HPDE6-E6E7 (cell line): ENCODE measurements around the gene LRPAP1.
A peak's percentile ranks its signal among the peaks of the same experiment; 100 is the strongest.

Source experiments
- DNase-seq: peaks from one replicate; pipeline ENCODE4 v3.0.0; 2011; ENCODE audit warnings: missing footprints; ENCODE audit errors: extremely low spot score

The LRPAP1 gene

DNA sequence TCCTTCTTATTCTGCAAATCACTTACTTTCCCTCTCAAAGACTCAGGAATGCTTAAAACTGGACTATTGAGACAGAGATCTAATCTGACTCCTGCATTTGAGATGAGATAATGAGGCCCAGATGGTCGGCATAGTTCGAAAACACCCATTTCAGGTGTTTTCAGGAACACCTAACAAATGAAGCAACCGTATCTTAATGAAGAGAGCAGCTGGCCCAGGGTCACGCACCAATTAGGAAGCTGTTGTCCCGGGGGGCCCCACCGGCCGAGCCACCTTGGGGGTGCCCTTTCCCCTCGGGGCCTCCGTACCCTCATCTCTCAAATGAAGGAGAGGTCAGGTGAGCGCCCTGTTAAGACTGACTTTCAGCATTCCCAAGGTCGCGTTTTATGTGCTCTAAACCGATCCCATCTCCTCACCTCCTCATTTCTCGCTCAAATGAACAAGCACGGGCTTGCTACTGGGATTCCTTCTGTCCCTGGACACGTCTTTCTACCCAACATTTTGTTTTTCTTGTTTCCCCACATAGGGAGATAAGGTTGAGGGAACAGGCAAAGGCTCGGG is 824 bp downstream of the LRPAP1 start:
- DNase-seq = peak; percentile 44

DNA sequence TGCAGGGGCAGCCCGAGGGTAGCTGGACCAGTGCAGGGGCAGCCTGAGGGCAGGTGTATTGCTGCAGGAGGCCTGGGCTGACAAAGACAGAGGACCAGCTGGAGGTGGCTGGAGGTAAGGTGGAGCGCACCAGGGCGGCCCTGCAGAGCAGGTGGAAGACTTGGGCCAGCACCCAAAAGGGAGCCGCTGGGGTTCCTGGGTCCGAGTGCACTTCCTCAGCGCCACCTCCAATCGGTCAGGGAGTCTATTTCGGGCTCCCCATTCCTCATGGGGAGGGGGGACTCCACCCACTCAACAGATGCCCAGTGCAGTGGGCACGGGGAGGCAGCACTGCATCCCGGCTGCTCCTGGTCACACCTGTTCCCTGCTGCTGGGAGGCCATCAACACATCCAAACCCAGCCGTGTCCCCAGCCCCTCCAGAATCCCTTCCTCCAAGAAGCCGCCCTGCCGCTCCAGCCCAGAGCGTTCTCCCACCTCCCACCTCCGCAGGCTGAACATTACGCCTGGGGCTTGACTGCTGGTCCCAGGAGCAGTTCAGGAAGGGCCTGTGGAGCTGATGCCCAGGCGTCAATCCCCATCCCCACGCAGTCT is 1.5 kb downstream of the LRPAP1 start:
- no peak for DNase-seq

DNA sequence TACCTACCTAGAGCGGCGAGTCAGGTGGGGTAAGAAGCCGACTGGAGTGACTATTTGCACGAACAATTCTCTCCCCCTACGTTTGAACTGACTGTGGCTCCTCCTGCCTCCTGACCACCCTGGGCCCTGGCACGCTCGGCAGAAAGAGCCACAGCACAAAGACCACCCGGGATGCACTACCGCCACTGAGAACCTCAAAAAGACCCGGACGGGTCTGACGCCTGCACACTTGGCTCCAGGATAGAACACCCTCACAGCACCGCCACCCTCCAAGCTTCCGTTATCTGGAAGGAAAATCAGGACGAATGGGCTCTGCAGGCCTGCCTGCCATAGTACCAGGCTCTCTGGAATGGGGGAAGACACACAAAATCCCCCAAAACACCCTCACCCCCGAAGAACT is 2.2 kb downstream of the LRPAP1 start:
- DNase-seq = no peak

DNA sequence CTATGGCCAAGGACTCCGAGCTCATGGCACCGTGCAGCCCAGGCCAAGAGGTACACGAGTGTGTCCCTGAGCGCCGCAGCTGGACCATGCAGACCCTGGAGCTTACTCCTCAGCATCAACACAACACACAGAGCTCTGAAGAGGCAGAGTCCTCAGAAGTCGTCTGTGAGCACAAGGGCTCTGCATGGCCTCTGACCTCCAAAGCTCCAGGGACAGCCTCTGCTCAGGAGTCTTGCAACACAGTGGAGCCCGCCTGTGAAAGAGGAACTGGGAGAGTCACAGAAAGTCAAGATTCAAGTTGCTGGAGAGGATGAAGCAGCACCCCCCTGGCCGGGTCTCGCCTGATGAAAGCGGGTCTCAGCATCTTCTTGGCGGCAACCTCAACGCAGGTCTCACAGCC is 2.9 kb downstream of the LRPAP1 start:
- DNase-seq = no peak

DNA sequence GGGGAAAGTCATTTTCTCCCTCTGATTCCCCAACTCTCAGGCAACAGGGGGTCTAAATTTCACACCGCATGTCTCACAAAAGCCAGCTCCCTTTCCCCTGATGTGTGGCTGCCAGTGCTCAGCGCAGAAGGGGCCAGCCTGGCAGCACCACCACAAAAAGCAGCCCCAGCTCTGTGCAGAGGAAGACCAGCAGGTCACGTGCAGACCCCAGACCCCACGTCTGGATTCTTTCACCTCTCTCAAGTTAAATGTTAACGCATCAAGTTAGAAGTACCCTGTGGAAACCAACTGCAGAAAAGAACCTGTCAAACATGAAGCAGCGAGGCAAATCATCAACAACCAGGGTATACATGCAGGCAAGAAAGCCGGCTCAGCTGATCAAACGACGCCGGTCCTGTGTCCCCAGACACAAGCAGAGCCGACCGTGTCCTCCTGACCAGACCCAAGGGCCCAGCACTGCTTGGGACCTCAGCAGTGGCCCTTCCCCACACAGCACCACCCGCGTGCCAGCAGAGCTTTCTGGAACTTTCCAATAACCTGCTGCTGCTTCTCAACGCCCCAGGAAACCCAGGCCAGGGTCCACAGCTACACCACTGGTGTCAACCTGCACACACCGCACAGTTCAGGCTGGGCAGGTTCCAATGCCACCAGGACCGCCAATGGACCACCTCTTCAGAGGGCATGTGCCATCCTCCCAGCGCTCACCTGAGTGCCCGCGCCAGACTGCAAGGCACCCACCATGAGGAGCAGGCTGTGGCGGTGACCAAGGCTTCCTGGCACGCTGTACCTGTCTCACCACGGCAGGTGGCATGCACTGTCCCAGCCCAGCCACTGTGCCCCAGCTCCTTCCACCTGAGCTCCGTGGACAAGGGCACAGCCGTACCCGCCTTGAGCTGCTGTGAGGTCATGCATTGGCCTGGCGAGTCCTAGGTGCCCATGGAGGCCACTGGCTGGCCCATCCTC is 4.0 kb downstream of the LRPAP1 start:
- DNase-seq = no peak

DNA sequence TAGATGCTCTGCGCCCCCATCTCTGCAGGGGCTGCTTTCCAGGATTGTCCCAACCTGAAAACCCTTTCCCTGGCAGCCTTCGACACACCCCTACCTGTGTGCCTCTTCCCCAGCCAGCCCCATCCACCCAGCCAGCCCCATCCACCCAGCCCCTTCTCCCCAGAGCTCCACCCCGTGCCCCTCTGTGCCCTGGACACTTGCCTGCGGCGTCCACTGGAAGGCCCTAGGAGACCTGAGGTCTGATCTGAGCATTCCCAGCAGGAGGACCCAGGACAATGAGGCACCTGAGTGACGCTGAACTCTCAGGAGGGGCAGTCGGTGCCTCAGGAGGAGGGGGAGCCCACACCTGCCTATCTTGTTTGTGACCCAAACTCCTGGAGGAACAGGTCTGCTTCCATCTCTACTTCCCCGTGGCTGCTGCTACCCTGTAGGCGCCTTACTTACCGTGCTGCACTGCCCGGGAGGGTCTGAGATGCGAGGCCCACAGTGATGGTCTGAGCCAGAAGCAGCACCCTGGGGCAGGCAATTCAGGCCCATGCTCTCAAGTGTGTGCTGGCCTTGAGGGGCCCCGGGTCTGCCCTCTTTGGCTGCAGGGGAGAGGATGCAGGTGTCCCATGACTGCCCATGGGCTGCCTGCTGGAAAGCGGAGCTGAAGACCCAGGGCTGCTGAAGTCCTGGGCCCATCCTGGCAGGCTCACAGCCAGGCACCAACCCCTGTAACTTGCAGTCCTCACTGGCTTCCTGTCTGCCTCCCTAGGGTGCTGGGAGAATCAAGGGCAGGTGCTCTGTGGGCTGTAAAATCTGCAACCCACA is 4.9 kb downstream of the LRPAP1 start:
- no peak for DNase-seq

DNA sequence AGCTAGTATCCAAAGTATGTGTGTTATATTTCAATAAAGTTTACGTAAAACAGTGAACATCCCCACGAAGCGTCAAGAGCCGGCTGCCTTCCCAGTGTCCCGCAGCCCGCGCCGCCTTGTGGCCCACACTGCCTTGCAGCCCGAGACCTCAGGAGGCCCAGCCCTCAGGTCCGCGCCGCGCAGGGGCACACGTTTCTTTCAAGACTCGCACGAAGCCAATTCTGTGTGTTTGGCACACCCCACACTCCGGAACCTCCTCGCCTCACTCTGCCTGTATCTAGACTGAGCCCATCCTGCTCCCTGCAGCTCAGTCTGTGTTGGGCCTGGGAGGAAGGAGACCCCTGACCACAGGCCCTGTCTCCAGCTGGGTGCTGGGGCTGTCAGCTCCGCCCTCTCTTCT is 5.8 kb downstream of the LRPAP1 start:
- DNase-seq = no peak

GRCh38 chr4:3525532-3526430 is 6.4 kb downstream of the LRPAP1 start:
- no peak for DNase-seq

GRCh38 chr4:3524920-3525319 is 7.3 kb downstream of the LRPAP1 start:
- DNase-seq = no peak

DNA sequence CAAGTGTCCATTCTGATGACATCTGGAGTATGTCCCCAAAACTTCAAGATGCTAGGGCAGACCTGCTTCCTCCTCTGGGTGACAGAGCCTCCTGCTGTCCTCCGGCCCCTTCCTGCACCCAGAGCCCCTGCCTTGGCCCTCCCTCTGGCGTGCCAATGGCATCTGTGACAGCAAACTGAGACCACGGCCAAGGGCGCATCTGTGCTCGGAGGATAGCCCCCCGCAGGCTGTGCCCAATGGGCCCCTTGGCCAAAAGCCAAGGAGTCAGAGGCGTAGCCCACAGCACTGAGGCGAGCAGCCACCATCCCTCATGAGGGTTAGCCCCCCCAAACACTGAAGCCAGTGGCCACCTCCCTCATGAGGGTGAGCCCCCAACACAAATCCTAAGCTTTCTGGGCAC is 7.9 kb downstream of the LRPAP1 start:
- DNase-seq = no peak

GRCh38 chr4:3523628-3524221 is 8.5 kb downstream of the LRPAP1 start:
- DNase-seq = no peak

DNA sequence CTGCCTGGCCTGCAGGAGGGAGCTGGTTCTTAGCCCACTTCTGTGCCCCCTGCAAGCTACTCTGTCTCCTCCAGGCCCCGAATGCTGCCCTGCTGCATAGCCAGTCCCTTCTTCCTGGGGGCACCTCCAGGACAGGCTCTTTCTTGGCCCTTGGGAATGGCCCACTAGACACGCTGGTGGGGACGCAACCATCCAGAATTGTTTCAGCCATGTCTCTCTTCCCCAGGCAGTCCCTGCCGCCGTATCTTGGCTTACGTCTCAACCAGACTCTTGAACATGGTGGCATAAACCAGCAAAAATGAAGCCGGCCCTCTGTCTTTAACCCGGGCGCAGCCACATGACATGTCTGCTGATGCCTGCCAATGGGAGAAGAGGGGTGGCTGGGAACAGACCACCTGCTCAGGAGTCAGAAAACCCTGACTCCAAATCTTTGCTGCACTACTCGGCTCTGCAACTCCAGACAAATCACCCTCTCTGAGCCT is 9.0 kb downstream of the LRPAP1 start:
- no peak for DNase-seq

- no peak for DNase-seq
These were observed 9.6 kb downstream of the LRPAP1 start for GRCh38 chr4:3522651-3523050.

DNA sequence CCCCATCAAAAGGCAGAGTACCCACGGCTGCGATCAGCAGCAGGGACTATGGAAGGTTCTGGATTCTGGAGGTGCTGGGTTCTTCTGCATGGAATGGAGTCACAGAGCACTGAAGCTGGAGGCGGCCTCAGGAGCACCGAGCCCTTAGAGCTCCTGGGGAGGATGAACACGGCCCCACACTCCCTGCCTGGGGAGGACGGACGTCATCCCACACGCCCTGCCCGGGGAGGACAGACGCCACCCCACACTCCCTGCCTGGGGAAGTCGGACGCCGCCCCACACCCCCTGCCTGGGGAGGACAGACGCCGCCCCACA is 9.9 kb downstream of the LRPAP1 start:
- no peak for DNase-seq

- no peak for DNase-seq
These were observed 10.4 kb downstream of the LRPAP1 start for GRCh38 chr4:3521621-3522325.

GRCh38 chr4:3520796-3521600 is 11.2 kb downstream of the LRPAP1 start:
- DNase-seq = no peak

- DNase-seq = no peak
These were observed 11.9 kb downstream of the LRPAP1 start for GRCh38 chr4:3520276-3520675.

- DNase-seq = no peak
These were observed 12.6 kb downstream of the LRPAP1 start for GRCh38 chr4:3519468-3520264.
